ENCODE data around the gene ATP9B.

Gene ATP9B

DNA sequence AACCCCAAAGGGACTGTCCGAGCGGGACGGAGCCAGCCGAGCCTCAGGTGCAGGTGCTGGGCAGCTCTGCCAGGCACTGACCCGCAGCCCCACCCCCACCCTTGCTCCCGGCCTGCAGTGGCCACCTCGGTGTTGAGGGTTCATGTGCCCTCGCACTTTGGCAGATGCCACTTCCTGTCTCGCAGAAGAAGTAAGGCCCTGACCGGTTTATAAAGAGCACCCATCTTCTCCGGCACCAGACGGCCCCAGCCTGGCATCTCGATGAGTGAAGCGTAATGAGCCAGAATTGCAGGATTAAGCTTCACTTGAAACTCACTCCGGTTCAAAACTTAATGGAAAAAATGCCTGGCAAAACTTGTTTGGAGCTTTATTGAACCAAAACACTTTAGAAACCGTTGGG is 315.6 kb downstream of the ATP9B start:
- DNase-seq, result no peak

GRCh38 chr18:79385326-79385707 is 316.1 kb downstream of the ATP9B start:
- no peak for DNase-seq

DNA sequence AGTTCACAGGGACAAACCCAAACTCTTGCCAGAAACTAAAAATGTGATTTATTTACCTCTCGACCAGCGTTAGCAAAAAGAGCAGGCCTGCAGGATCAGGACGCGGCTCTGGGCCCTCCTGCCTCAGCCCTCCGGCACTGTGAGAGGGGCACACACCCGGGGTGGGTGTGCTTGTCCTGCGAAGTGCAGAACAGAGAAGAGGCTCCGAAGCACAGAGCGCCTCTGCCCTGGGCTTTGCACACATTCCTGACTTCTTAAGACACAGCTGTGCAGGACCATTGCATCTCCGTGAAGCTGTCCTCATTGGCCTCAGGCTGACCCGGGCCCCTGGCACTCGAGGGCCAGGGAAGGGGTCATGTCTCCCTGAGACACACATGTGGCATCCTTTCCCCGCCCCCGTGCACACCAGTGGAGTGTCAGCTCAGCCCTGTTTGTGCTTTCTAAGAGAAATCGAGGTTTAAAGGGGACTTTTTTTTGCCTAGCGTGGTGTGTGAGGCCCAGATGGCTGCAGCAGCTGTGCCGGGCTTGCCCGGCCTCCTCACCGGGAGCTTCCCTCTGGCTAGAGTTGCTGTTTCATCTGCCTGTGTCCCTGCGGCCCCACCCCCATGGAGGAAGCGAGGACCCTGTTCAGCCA is 316.6 kb downstream of the ATP9B start:
- DNase-seq, result no peak

GRCh38 chr18:79386547-79386946 is 317.4 kb downstream of the ATP9B start:
- DNase-seq, result no peak

- DNase-seq, result no peak
Measured at GRCh38 chr18:79387214-79387613, 318.0 kb downstream of the ATP9B start.

DNA sequence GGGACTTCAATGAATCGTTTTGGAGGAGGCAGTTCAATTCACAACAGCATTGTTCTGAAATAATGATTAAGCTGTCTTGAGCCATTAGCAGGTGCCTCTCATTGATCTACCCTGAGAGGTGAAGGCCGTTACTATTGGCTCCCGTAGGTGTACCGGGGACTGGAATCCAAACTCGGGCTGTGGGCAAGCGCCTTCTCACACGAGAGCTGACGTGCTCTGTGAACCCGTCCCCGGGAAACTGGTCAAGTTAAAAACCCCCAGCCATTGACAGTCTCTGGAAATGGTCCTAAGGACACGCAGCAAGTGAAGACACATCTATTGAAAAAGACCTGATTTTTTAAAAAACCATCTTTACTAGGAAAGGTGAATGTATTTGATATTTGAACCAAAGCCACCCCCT is 318.4 kb downstream of the ATP9B start:
- DNase-seq, result no peak

DNA sequence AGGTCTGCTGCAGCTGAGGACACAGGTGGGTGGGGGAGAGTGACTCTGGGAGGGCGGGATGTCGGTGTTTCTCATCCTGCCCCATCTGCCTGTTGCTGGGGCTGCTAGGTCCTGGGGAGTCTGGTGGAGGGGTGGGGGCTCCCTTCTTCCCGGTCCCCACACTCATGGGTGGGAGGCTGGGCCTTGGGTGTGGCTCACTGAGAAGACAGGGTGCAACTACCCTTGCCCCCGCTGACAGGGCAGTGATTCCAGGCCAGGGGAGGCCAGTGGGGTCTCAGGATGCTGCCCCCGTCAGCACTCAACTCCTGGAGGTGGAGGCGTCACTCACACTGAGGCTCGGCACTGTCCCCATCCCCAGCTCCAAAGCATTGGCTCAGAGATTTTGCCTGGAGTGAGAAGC is 318.8 kb downstream of the ATP9B start:
- DNase-seq, result no peak

GRCh38 chr18:79389689-79390088 is 320.5 kb downstream of the ATP9B start:
- no peak for DNase-seq

GRCh38 chr18:79392226-79392625 is 323.0 kb downstream of the ATP9B start:
- no peak for DNase-seq

DNA sequence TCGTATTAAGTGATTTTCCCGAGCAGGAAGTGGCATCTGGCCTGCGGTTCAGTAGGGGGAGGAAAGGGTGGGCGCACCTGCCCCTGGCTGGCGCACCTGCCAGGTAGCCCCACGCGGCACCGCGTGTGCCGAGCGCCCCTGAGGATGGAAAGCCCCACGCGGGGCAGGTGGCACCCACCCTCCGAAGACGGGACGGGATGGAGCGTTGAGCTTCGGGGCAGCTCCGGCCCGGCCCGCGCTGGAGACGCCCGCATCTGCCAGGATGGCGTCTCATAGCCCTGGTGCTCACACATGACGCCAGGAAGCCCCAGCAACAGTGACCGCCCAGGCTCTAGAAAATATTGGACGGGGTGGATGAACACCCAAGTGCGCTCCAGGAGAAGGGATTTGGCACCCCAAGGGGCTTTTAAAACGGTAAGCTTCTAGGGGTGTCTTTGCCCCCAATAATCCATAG is 324.0 kb downstream of the ATP9B start:
- no peak for DNase-seq

- DNase-seq, result peak; percentile 52
Measured at GRCh38 chr18:79393635-79394533, 324.7 kb downstream of the ATP9B start.

DNA sequence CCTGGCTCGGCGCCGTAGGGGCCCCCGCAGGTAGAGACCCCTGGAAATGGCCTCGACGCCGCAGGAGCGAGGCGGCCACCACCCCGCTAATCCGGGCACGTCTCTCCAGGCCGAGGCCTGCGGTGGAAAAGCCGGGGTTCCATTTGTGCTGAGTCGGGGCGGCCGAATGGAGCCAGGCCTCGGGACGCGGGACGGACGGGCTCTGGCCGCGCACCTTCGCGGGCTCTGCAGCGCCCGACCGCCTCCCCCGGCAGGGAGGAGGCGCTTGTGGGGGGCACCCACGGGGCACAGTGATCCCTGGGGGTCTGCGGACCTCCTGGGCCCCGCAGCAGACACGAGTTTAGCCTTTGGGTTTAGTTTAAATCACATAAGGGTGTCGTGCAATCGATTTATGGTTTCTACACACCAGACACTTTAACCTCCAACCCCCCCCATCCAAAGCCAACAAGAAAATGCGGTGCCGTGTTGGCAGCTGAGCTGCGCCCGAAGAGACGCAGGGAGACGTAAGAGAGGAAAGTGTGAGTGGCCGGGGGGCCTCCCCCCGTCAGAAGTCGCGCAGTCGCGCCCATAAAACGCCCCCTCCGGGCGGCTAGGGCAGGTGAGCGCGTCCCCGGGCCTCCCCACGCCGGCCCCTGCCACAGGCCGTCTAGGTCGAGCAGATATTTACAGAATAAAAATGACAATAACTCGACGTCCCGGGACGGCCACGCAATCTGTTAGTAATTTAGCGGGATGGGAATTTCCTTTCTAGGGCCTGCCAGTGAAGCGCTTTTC is 325.5 kb downstream of the ATP9B start:
- DNase-seq, result peak; percentile 77

DNA sequence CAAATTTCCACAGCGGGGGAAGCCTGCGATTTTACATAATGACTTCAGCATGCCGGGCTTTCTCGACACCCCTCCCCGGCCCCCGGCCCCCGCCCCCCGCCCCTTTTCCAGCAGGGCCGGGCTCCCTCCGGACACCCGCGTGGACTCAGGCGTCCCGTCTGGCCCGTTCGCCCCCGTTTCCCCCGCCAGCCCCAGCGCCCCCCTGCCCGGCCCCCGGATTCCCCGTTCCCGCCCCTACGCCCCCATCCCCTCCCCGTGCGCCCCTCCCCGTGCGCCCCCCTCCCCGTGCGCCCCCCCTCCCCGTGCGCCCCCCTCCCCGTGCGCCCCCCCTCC is 326.1 kb downstream of the ATP9B start:
- DNase-seq, result no peak

- peak; percentile 88 for DNase-seq
Measured at GRCh38 chr18:79395761-79396404, 326.7 kb downstream of the ATP9B start, which contains the start of gene NFATC1. Gene NFATC1, plus strand, starts transcription at chr18:79395930. Its CDS starts 295 bp downstream, at chr18:79396225.

- peak; percentile 61 for DNase-seq
Measured at GRCh38 chr18:79396431-79397246, 327.4 kb downstream of the ATP9B start.

DNA sequence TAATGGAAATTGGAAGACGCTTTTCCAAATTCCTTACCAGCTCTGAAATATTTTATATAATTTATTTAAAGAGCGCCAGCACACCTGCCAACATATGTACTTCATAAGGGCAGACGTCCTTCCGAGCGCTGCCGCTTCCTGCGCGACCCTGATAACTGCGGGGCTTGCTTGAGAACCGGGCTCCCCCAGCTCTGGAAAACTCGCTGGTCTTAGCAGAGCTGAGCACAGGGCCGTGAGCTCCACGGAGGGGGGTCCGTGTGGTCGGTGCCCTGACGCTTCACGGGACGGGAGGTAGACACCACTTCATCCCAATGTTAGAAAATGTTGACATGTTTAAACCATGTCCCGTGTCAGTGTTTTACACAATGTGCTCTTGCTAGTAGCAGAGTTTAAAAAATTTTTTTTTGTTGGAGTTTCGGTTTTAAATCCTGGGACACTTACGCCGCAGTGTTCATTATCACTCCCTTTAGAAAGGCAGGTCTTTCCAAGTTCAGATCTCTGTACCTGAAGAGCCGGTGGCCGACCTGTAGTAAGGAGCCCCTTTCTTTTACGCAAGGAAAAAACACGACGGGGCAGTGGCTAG is 328.1 kb downstream of the ATP9B start:
- DNase-seq, result no peak

GRCh38 chr18:79397830-79398761 is 328.9 kb downstream of the ATP9B start:
- DNase-seq, result no peak

DNA sequence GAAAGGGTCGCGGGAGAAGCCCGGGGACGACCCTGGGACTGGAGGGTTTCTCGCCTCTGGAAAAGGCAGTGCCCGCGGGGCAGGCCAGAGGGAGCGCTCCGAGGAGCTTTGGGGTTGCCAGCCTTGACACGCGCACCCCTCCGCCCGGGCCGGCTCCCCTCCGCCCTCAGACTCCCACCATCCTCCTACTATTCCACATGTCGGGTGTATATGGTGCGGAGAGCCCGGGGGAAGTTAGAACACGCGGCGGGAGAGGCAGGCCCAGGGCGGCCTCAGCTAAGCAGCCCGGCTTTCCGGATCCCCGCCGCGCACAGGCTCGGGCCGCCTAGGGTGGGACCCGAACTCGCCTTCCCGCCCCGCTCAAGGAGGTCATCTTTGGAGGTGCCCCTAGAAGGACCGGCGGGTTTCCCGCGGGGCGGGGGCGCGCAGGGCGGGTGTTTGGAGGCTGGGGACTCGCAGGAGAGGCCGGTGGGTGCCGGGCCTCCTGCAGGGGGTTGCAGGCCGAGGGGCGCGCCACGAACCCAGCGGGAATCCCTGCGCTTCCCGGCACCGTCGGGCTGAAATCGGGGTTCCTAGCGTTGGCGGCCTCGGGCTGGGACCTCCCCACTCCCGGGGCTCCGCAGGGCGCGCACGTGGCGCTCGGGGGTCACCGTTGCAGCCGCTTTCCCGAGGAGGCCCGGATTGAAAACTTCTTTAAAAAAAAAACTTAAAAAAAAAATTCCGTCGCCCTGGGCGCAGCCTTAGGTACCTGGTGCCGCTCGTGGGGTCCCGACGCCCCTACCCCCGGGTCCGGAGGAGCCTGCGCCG is 330.3 kb downstream of the ATP9B start:
- peak; percentile 37 for DNase-seq

GRCh38 chr18:79400091-79400590 is 330.9 kb downstream of the ATP9B start:
- DNase-seq, result peak; percentile 73

All from stimulated activated CD4-positive, alpha-beta T cell treated with anti-CD3 and anti-CD28 coated beads, Interleukin-4, amount 100 ng/mL, for 1 hour (primary cell).